Adrenal gland (tissue), 5 donors: ENCODE measurements around the gene RIMKLB.

Experiments
- CTCF ChIP-seq, 6 experiments: fragments of 450-650 bp in 4 of 6; fragments of 200-600 bp in 2 of 6; sonication (generic) in 1 of 6; IDR thresholded peaks; 1 replicate in 5 of 6; 2 replicates in 1 of 6; pipeline versions ENCODE4 v1.5.1 to v1.8.0; 2016 to 2021; ENCODE audit warnings: antibody characterized with exemption in 6 of 6, mild to moderate bottlenecking in 2 of 6, moderate library complexity in 1 of 6
- POLR2A ChIP-seq, 2 donors: fragments of 450-650 bp; IDR thresholded peaks; one replicate each; pipeline ENCODE4 v1.6.1; 2017; ENCODE audit warnings: antibody characterized with exemption in 2 of 2, mild to moderate bottlenecking in 2 of 2, moderate library complexity in 1 of 2
- donor health status: DM: no; HTN: no; CAD: no.

GRCh38 chr12:8823565-8824300, 125.9 kb downstream of the RIMKLB start:
- TF ChIP-seq POLR2A (IDR thresholded peaks at IDR 0.05), result no peak
- peak; percentile 47 to 93 (median 76) for TF ChIP-seq CTCF (IDR thresholded peaks at IDR 0.05)
